Measurements from ENCODE around the gene ADAM20. TPM values are rescaled to one million over a fixed set of nuclear protein-coding genes. Genes with fewer than 3 reads are reported as not detected.
A peak's percentile ranks its signal among the peaks of the same experiment; 100 is the strongest.
"Not testable (repeated sequence)": the region's sequence is repeated elsewhere in the genome, so short reads cannot be mapped to it uniquely, and the experiment has no call there.

The ADAM20 gene
- polyA plus RNA-seq, 3 donors from 2014 or later: not detected

- Mint-ChIP-seq H3K9me3 (peaks cover 0 to 6% (median 0%) of the 10 kb centered on the region in 6 donors), H3K36me3 (peaks cover 9 to 16% (median 15%) of the 10 kb centered on the region in 3 donors), H3K4me1 (peaks cover 0 to 8% of the 10 kb centered on the region in 2 donors), H3K4me3 (no peak overlapping the region), H3K27me3 (ENCODE audit: low read depth in 3 of 3) (no peaks in the 10 kb centered on the region), H3K27ac (no peak overlapping the region)
- DNase-seq: no peak
Observed at GRCh38 chr14:70515811-70516210, 19.0 kb downstream of the ADAM20 start.

GRCh38 chr14:70514168-70515069, 20.4 kb downstream of the ADAM20 start:
- H3K36me3 Mint-ChIP-seq: peaks cover 3 to 6% (median 4%) of the 10 kb centered on the region in 3 donors
- H3K27ac Mint-ChIP-seq: peak overlapping the region in 1 of 6 donors; percentile 13
- peaks cover 0 to 9% (median under 1%) of the 10 kb centered on the region in 6 donors for H3K9me3 Mint-ChIP-seq
- H3K27me3 Mint-ChIP-seq (ENCODE audit: low read depth in 3 of 3): no peaks in the 10 kb centered on the region
- no peak for DNase-seq
- H3K4me1 Mint-ChIP-seq: peaks cover 0 to 8% of the 10 kb centered on the region in 2 donors
- no peak overlapping the region for H3K4me3 Mint-ChIP-seq

GRCh38 chr14:70498191-70498590, 36.6 kb downstream of the ADAM20 start:
- peaks cover 0 to 2% (median 2%) of the 10 kb centered on the region in 3 donors for H3K27me3 Mint-ChIP-seq (ENCODE audit: low read depth in 3 of 3)
- no peak for DNase-seq
- peaks cover 0 to 6% (median 2%) of the 10 kb centered on the region in 6 donors for H3K9me3 Mint-ChIP-seq
- H3K36me3 Mint-ChIP-seq: peaks cover 5 to 14% (median 6%) of the 10 kb centered on the region in 3 donors
- no peaks in the 10 kb centered on the region for H3K4me1 Mint-ChIP-seq
- no peak overlapping the region for H3K4me3 Mint-ChIP-seq
- H3K27ac Mint-ChIP-seq: no peak overlapping the region

- Mint-ChIP-seq H3K4me3 (no peak overlapping the region), H3K27me3 (ENCODE audit: low read depth in 3 of 3) (peaks cover 0 to 5% (median 0%) of the 10 kb centered on the region in 3 donors), H3K36me3 (peaks cover 24 to 33% (median 25%) of the 10 kb centered on the region in 3 donors), H3K4me1 (no peaks in the 10 kb centered on the region), H3K9me3 (peaks cover 18 to 45% (median 28%) of the 10 kb centered on the region in 6 donors), H3K27ac (no peak overlapping the region)
- no peak for DNase-seq
Observed at GRCh38 chr14:70489579-70490200, 45.1 kb downstream of the ADAM20 start.

- not testable (repeated sequence) for H3K27ac Mint-ChIP-seq; H3K9me3 Mint-ChIP-seq; H3K36me3 Mint-ChIP-seq; DNase-seq; H3K4me3 Mint-ChIP-seq; H3K4me1 Mint-ChIP-seq; H3K27me3 Mint-ChIP-seq (ENCODE audit: low read depth in 3 of 3)
Observed at GRCh38 chr14:70477356-70478105, 57.3 kb downstream of the ADAM20 start.

GRCh38 chr14:70475459-70475858, 59.3 kb downstream of the ADAM20 start:
- H3K36me3 Mint-ChIP-seq; H3K27me3 Mint-ChIP-seq (ENCODE audit: low read depth in 3 of 3); DNase-seq; H3K27ac Mint-ChIP-seq; H3K9me3 Mint-ChIP-seq; H3K4me3 Mint-ChIP-seq; H3K4me1 Mint-ChIP-seq: not testable (repeated sequence)

GRCh38 chr14:70473825-70474224, 61.0 kb downstream of the ADAM20 start:
- Mint-ChIP-seq H3K4me1 (no peaks in the 10 kb centered on the region), H3K36me3 (peaks cover 0 to 24% (median 20%) of the 10 kb centered on the region in 3 donors), H3K27ac (no peak overlapping the region), H3K9me3 (peaks cover 0 to 3% (median 0%) of the 10 kb centered on the region in 6 donors), H3K4me3 (no peak overlapping the region), H3K27me3 (ENCODE audit: low read depth in 3 of 3) (peaks cover 0 to 4% (median 0%) of the 10 kb centered on the region in 3 donors)
- no peak for DNase-seq

Other genes with a start within 250 kb of the ADAM20 start
- gene COX16, start 175.3 kb downstream of the ADAM20 start, polyA plus RNA-seq: 10 to 100 TPM; 41.4 to 64.6 (median 52.4) TPM
- gene SYNJ2BP, start 117.9 kb downstream of the ADAM20 start, polyA plus RNA-seq: 10 to 100 TPM; 14.0 to 18.3 (median 17.5) TPM
- under 1 TPM in 2 of 3 donors, not detected in 1; 0.07 to 0.30 TPM for gene ADAM21, start 82.8 kb downstream of the ADAM20 start, polyA plus RNA-seq
- gene MED6, start 65.7 kb upstream of the ADAM20 start, polyA plus RNA-seq: 10 to 100 TPM; 21.3 to 37.3 (median 28.5) TPM
- 1 to 10 TPM in 2 of 3 donors, under 1 TPM in 1; 0.98 to 1.4 (median 1.3) TPM for gene TTC9, start 106.9 kb upstream of the ADAM20 start, polyA plus RNA-seq

All from immature natural killer cell (primary cell).